Loucy (cell line): Measurements from ENCODE around the gene MYOM3.

Experiments used
- H2AFZ ChIP-seq: fragments of 200-600 bp; sonication (generic); 2 replicates; pipeline ENCODE4 v1.6.0; 2016; ENCODE audit warnings: antibody characterized with exemption, mild to moderate bottlenecking, low read length, moderate library complexity
- H3F3A ChIP-seq: fragments of 200-600 bp; 2 replicates; pipeline ENCODE4 v1.6.0; 2016; ENCODE audit warnings: antibody characterized with exemption, low read depth, mild to moderate bottlenecking
- H3K27me3 ChIP-seq: fragments of 200-600 bp; sonication (generic); 2 replicates; pipeline ENCODE4 v1.6.1; 2014; ENCODE audit warnings: low read length, mild to moderate bottlenecking; ENCODE audit not compliant: insufficient read depth, poor library complexity, severe bottlenecking
- H3K36me3 ChIP-seq: fragments of 200-600 bp; sonication (generic); 2 replicates; pipeline ENCODE4 v1.6.1; 2016; ENCODE audit warnings: low read length; ENCODE audit not compliant: insufficient read depth
- H3K4me1 ChIP-seq: fragments of 200-600 bp; sonication (generic); 2 replicates; pipeline ENCODE4 v1.5.1; 2014; ENCODE audit warnings: low read length, mild to moderate bottlenecking; ENCODE audit not compliant: insufficient read depth, poor library complexity, severe bottlenecking
- H3K4me2 ChIP-seq: fragments of 200-600 bp; sonication (generic); 2 replicates; pipeline ENCODE4 v1.6.0; 2014; ENCODE audit warnings: antibody characterized with exemption, low read length, low read depth, mild to moderate bottlenecking; ENCODE audit not compliant: poor library complexity, severe bottlenecking
- H3K4me3 ChIP-seq: fragments of 200-600 bp; sonication (generic); 2 replicates; pipeline ENCODE4 v1.5.1; 2014; ENCODE audit warnings: low read length, mild to moderate bottlenecking, mixed read lengths; ENCODE audit not compliant: poor library complexity, severe bottlenecking
- H3K79me2 ChIP-seq: fragments of 200-600 bp; sonication (generic); 2 replicates; pipeline ENCODE4 v1.6.1; 2014; ENCODE audit warnings: low read length; ENCODE audit not compliant: insufficient read depth
- H3K9ac ChIP-seq: fragments of 200-600 bp; sonication (generic); 2 replicates; pipeline ENCODE4 v1.6.0; 2014; ENCODE audit warnings: mild to moderate bottlenecking, low read depth, low read length, moderate library complexity; ENCODE audit not compliant: poor library complexity, severe bottlenecking
- H3K9me2 ChIP-seq: fragments of 200-600 bp; sonication (generic); replicated peaks from 2 replicates; pipeline ENCODE4 v1.6.1; 2016; ENCODE audit warnings: low read depth, low read length, mixed read lengths
- H3K9me3 ChIP-seq: fragments of 200-600 bp; sonication (generic); 2 replicates; pipeline ENCODE4 v1.6.1; 2014; ENCODE audit warnings: mild to moderate bottlenecking, antibody characterized with exemption, low read length, low read depth; ENCODE audit not compliant: insufficient read depth
- H4K20me1 ChIP-seq: fragments of 200-600 bp; sonication (generic); 2 replicates; pipeline ENCODE4 v1.6.0; 2014; ENCODE audit warnings: antibody characterized with exemption, low read length, mild to moderate bottlenecking; ENCODE audit not compliant: insufficient read depth, poor library complexity, severe bottlenecking
- CTCF ChIP-seq: fragments of 200-600 bp; sonication (generic); conservative IDR thresholded peaks from 2 replicates; pipeline ENCODE4 v1.5.1; 2014; ENCODE audit warnings: mild to moderate bottlenecking, antibody characterized with exemption, low read length
- EZH2phosphoT487 ChIP-seq: fragments of 200-600 bp; IDR thresholded peaks from 2 replicates; pipeline ENCODE4 v1.6.1; 2018; ENCODE audit warnings: antibody characterized with exemption, mild to moderate bottlenecking, moderate library complexity, borderline replicate concordance

MYOM3 gene

GRCh38 chr1:24117722-24118409, 5.9 kb upstream of the MYOM3 start:
- H3K36me3 ChIP-seq, result no peaks in the 10 kb centered on the region
- H3K27me3 ChIP-seq, result no peaks in the 10 kb centered on the region
- no peaks in the 10 kb centered on the region for H3K4me1 ChIP-seq
- no peak for TF ChIP-seq CTCF
- TF ChIP-seq EZH2phosphoT487, result no peak
- no peak overlapping the region for H3K9ac ChIP-seq
- no peaks in the 10 kb centered on the region for H3K9me2 ChIP-seq
- H3F3A ChIP-seq, result no peaks in the 10 kb centered on the region
- H4K20me1 ChIP-seq, result no peaks in the 10 kb centered on the region
- no peaks in the 10 kb centered on the region for H3K9me3 ChIP-seq
- no peak overlapping the region for H3K4me3 ChIP-seq
- H3K79me2 ChIP-seq, result no peaks in the 10 kb centered on the region
- H3K4me2 ChIP-seq, result no peak overlapping the region
- no peak overlapping the region for H2AFZ ChIP-seq

- Histone ChIP-seq H3K9me3 (no peaks in the 10 kb centered on the region), H3K4me1 (peaks cover 3% of the 10 kb centered on the region), H3K9ac (no peak overlapping the region), H3K4me2 (no peak overlapping the region), H3F3A (no peaks in the 10 kb centered on the region), H3K79me2 (no peaks in the 10 kb centered on the region), H3K27me3 (no peaks in the 10 kb centered on the region), H3K9me2 (no peaks in the 10 kb centered on the region), H3K36me3 (no peaks in the 10 kb centered on the region), H4K20me1 (no peaks in the 10 kb centered on the region), H3K4me3 (no peak overlapping the region), H2AFZ (no peak overlapping the region)
- no peak for TF ChIP-seq CTCF
- no peak for TF ChIP-seq EZH2phosphoT487
Measured at GRCh38 chr1:24117132-24117531, 5.2 kb upstream of the MYOM3 start.

GRCh38 chr1:24114753-24115152, 2.8 kb upstream of the MYOM3 start:
- Histone ChIP-seq H3K4me3 (no peak overlapping the region), H4K20me1 (no peaks in the 10 kb centered on the region), H3K9ac (no peak overlapping the region), H3F3A (no peaks in the 10 kb centered on the region), H3K79me2 (no peaks in the 10 kb centered on the region), H3K4me2 (no peak overlapping the region), H3K9me2 (no peaks in the 10 kb centered on the region), H2AFZ (no peak overlapping the region), H3K27me3 (no peaks in the 10 kb centered on the region), H3K36me3 (no peaks in the 10 kb centered on the region), H3K4me1 (peaks cover 5% of the 10 kb centered on the region), H3K9me3 (no peaks in the 10 kb centered on the region)
- TF ChIP-seq CTCF (no peak), EZH2phosphoT487 (no peak)
